GM18907 (cell line): ENCODE results near the gene TREX2.

Source experiments
- ATAC-seq: cut with Tn5 transposase; IDR thresholded peaks from one replicate; pipeline ENCODE4 v1.9.1; 2021; ENCODE audit warnings: mild to moderate bottlenecking, moderate library complexity; ENCODE audit not compliant: unreplicated experiment

Gene TREX2

GRCh38 chrX:153457136-153457825 lies 11.4 kb upstream of the TREX2 start:
- ATAC-seq = no peak

GRCh38 chrX:153456704-153457103 lies 10.8 kb upstream of the TREX2 start:
- no peak for ATAC-seq

GRCh38 chrX:153456161-153456560 lies 10.3 kb upstream of the TREX2 start:
- no peak for ATAC-seq

- no peak for ATAC-seq
Measured at GRCh38 chrX:153455571-153455970, 9.7 kb upstream of the TREX2 start.

- ATAC-seq = no peak
Measured at GRCh38 chrX:153454901-153455550, 9.2 kb upstream of the TREX2 start.

- ATAC-seq = no peak
Measured at GRCh38 chrX:153450949-153451277, 5.1 kb upstream of the TREX2 start.

GRCh38 chrX:153450114-153450948 lies 4.5 kb upstream of the TREX2 start:
- no peak for ATAC-seq

- ATAC-seq = no peak
Measured at GRCh38 chrX:153449368-153450113, 3.7 kb upstream of the TREX2 start.

GRCh38 chrX:153448556-153449367 lies 2.9 kb upstream of the TREX2 start:
- no peak for ATAC-seq

GRCh38 chrX:153447581-153447960 lies 1.7 kb upstream of the TREX2 start:
- no peak for ATAC-seq

- no peak for ATAC-seq
Measured at GRCh38 chrX:153446950-153447580, 1.2 kb upstream of the TREX2 start.

GRCh38 chrX:153446636-153446936 lies 730 bp upstream of the TREX2 start:
- ATAC-seq = no peak

- no peak for ATAC-seq
Measured at GRCh38 chrX:153445106-153445855, 575 bp downstream of the TREX2 start.

GRCh38 chrX:153444333-153445011 lies 1.4 kb downstream of the TREX2 start:
- no peak for ATAC-seq

- no peak for ATAC-seq
Measured at GRCh38 chrX:153443476-153444332, 2.2 kb downstream of the TREX2 start.

- no peak for ATAC-seq
Measured at GRCh38 chrX:153442463-153442862, 3.4 kb downstream of the TREX2 start.

- ATAC-seq = no peak
Measured at GRCh38 chrX:153441981-153442380, 3.9 kb downstream of the TREX2 start.

GRCh38 chrX:153441296-153441695 lies 4.6 kb downstream of the TREX2 start:
- ATAC-seq = no peak
